Lung (tissue), 12 donors: ENCODE measurements around the gene CENPT. TPM values are rescaled to one million over a fixed set of nuclear protein-coding genes. Genes with fewer than 3 reads are reported as not detected.

Experiments
- ATAC-seq: fragments of 200-7000 bp; cut with Tn5 transposase; one replicate; pipeline ENCODE4 v1.9.1; 2020; ENCODE audit warnings: moderate number of reproducible peaks; ENCODE audit not compliant: insufficient read depth, low FRiP score
- DNase-seq, 3 donors: peaks; one replicate each; pipeline ENCODE4 v3.0.0-alpha.2; 2013 to 2017
- H3K27ac ChIP-seq, 2 donors: one replicate each; pipeline ENCODE4 v1.5.1; 2013; ENCODE audit warnings: mild to moderate bottlenecking in 2 of 2, moderate library complexity in 2 of 2, control low read depth in 1 of 2, inconsistent platforms in 1 of 2, low read depth in 1 of 2, low read length in 1 of 2
- H3K27me3 ChIP-seq, 3 donors: one replicate each; pipeline ENCODE4 v1.5.1; 2013; ENCODE audit warnings: low read length in 2 of 3; ENCODE audit not compliant: control insufficient read depth in 3 of 3, insufficient read depth in 3 of 3
- H3K36me3 ChIP-seq, 4 donors: one replicate each; pipeline ENCODE4 v1.5.1; 2013; ENCODE audit warnings: low read length in 4 of 4, mild to moderate bottlenecking in 1 of 4, moderate library complexity in 1 of 4; ENCODE audit not compliant: control insufficient read depth in 4 of 4, insufficient read depth in 4 of 4
- H3K4me1 ChIP-seq, 5 donors: one replicate each; pipeline ENCODE4 v1.5.1; 2013; ENCODE audit warnings: low read length in 5 of 5, mild to moderate bottlenecking in 2 of 5, moderate library complexity in 1 of 5; ENCODE audit not compliant: control insufficient read depth in 5 of 5, insufficient read depth in 5 of 5
- H3K4me3 ChIP-seq: one replicate; pipeline ENCODE4 v1.5.1; 2013; ENCODE audit warnings: mild to moderate bottlenecking, control low read depth, moderate library complexity
- H3K9ac ChIP-seq, 2 donors: one replicate each; pipeline ENCODE4 v1.5.1; 2013; ENCODE audit warnings: low read length in 2 of 2, control low read depth in 1 of 2; ENCODE audit not compliant: insufficient read depth in 1 of 2
- H3K9me3 ChIP-seq, 4 donors: one replicate each; pipeline ENCODE4 v1.5.1; 2013; ENCODE audit warnings: low read length in 3 of 4, mild to moderate bottlenecking in 1 of 4, moderate library complexity in 1 of 4; ENCODE audit not compliant: control insufficient read depth in 4 of 4, insufficient read depth in 3 of 4
- CTCF ChIP-seq: IDR thresholded peaks from 2 replicates; pipeline ENCODE4 v1.5.1; 2012; ENCODE audit warnings: mild to moderate bottlenecking; ENCODE audit errors: control extremely low read depth, extremely low read depth
- WGBS, 2 donors: extraction: QIAGEN DNeasy Blood & Tissue Kit; methylation state at CpG; one replicate each; pipeline ENCODE4 v1.1.7; 2013; 5-methylcytosine and 5-hydroxymethylcytosine counted together
- polyA plus RNA-seq, 2 donors: library from polyadenylated mRNA; stranded (reverse); fragments of 200-250 nt; gene quantifications; one replicate each; pipeline ENCODE4 v1.2.1, GENCODE V29; 2013
- total RNA-seq, 2 donors: library from RNA; depleted of rRNA in 1 of 2; stranded (reverse); fragments of >200 nt in 1 of 2; gene quantifications; one replicate each; pipeline ENCODE4 v1.2.1, GENCODE V29; 2014 to 2021
- donor health status: control.
- donor health status: control.
- donor health status: Bipolar disorder and iron deficiency.
- donor health status: healthy.
- donor health status: DM: yes; HTN: yes; CAD: no.

The CENPT gene
- total and polyA plus RNA-seq, 4 donors: 28.5 to 47.5 (median 33.0) TPM

- Histone ChIP-seq H3K9me3 (no peaks in the 10 kb centered on the region), H3K36me3 (no peaks in the 10 kb centered on the region), H3K4me1 (no peaks in the 10 kb centered on the region), H3K4me3 (no peak overlapping the region), H3K9ac (no peak overlapping the region), H3K27me3 (no peaks in the 10 kb centered on the region), H3K27ac (no peak overlapping the region)
- 94 to 95% methylated on average over 11 of the region's 11 CpGs for WGBS, 2 donors
- no peak for TF ChIP-seq CTCF
- ATAC-seq (no peak), DNase-seq (no peak)
These were observed 26.8 kb downstream of the CENPT start for GRCh38 chr16:67820608-67821259.

GRCh38 chr16:67814567-67814966, 32.9 kb downstream of the CENPT start:
- DNase-seq (no peak), ATAC-seq (no peak)
- no peak for TF ChIP-seq CTCF
- no peak overlapping the region for H3K4me3 ChIP-seq
- H3K9ac ChIP-seq: no peak overlapping the region
- H3K36me3 ChIP-seq: no peaks in the 10 kb centered on the region
- no peaks in the 10 kb centered on the region for H3K4me1 ChIP-seq
- 90 to 93% methylated on average over 8 of the region's 8 CpGs for WGBS, 2 donors
- no peaks in the 10 kb centered on the region for H3K9me3 ChIP-seq
- H3K27me3 ChIP-seq: no peaks in the 10 kb centered on the region
- H3K27ac ChIP-seq: no peak overlapping the region

- no peak overlapping the region for H3K27ac ChIP-seq
- WGBS, 2 donors: 97 to 100% methylated on average over 1 of the region's 1 CpG
- H3K4me3 ChIP-seq: no peak overlapping the region
- DNase-seq: no peak
- H3K4me1 ChIP-seq: peaks cover 0 to 5% (median 2%) of the 10 kb centered on the region in 5 donors
- no peaks in the 10 kb centered on the region for H3K27me3 ChIP-seq
- TF ChIP-seq CTCF: no peak
- H3K9me3 ChIP-seq: no peaks in the 10 kb centered on the region
- H3K36me3 ChIP-seq: no peaks in the 10 kb centered on the region
- ATAC-seq: no peak
- H3K9ac ChIP-seq: no peak overlapping the region
These were observed 35.6 kb downstream of the CENPT start for GRCh38 chr16:67811899-67812298.
